ENCODE data around the gene MEF2B.

- no peak for TF ChIP-seq CTCF (IDR thresholded peaks at IDR 0.05)
- no peak for TF ChIP-seq POLR2A (IDR thresholded peaks at IDR 0.05)
Observed at GRCh38 chr19:19179548-19180441, 9.7 kb upstream of the MEF2B start.
